Upper lobe of right lung (tissue), 1 donor: ENCODE measurements around the gene SLC12A2. TPM values are rescaled to one million over a fixed set of nuclear protein-coding genes. Genes with fewer than 3 reads are reported as not detected.

ENCODE experiments used
- ATAC-seq: fragments of 200-7000 bp; cut with Tn5 transposase; one replicate; pipeline ENCODE4 v1.9.1; 2020; ENCODE audit warnings: mild to moderate bottlenecking, moderate library complexity
- DNase-seq: peaks from one replicate; pipeline ENCODE4 v3.0.0-alpha.2; 2020
- H3K27ac ChIP-seq: fragments of 200-600 bp; one replicate; pipeline ENCODE4 v1.8.0; 2022
- H3K27me3 ChIP-seq: fragments of 200-600 bp; one replicate; pipeline ENCODE4 v1.8.0; 2022; ENCODE audit warnings: mild to moderate bottlenecking
- H3K36me3 ChIP-seq: fragments of 200-600 bp; one replicate; pipeline ENCODE4 v1.8.0; 2022
- H3K4me1 ChIP-seq: fragments of 200-600 bp; one replicate; pipeline ENCODE4 v1.8.0; 2022
- H3K4me3 ChIP-seq: fragments of 200-600 bp; one replicate; pipeline ENCODE4 v1.8.0; 2022; ENCODE audit warnings: mild to moderate bottlenecking
- H3K9me3 ChIP-seq: fragments of 200-600 bp; one replicate; pipeline ENCODE4 v1.8.0; 2022
- CTCF ChIP-seq: fragments of 200-600 bp; IDR thresholded peaks from one replicate; pipeline ENCODE4 v1.8.0; 2022; ENCODE audit warnings: antibody characterized with exemption
- intact Hi-C: fragments of 100-400 bp; cut with DNase I; formaldehyde crosslinking; loops from one replicate; pipeline ENCODE4 v1.11.0; 2022
- total RNA-seq: library from RNA; stranded (reverse); fragmentation: NEBNext Ultra II Directional; extraction: Animal tissue kit (Norgen Biotek cat#: 25700); gene quantifications from one replicate; pipeline ENCODE4 v1.2.1, GENCODE V29; 2021
- donor health status: DM: no; HTN: yes; CAD: no; lungs with severe emphysema.

The SLC12A2 gene
- total RNA-seq, 1 donor from 2014 or later: 23.2 TPM

- H3K36me3 ChIP-seq: no peaks in the 10 kb centered on the region
- intact Hi-C loops: no loop called here
- ATAC-seq (no peak), DNase-seq (no peak)
- H3K27ac ChIP-seq: no peak overlapping the region
- H3K27me3 ChIP-seq: no peaks in the 10 kb centered on the region
- no peak overlapping the region for H3K4me3 ChIP-seq
- no peaks in the 10 kb centered on the region for H3K9me3 ChIP-seq
- H3K4me1 ChIP-seq: no peaks in the 10 kb centered on the region
- TF ChIP-seq CTCF: no peak
Measured at GRCh38 chr5:128169401-128170017, 85.9 kb downstream of the SLC12A2 start.

- Histone ChIP-seq H3K4me3 (no peak overlapping the region), H3K27ac (no peak overlapping the region), H3K27me3 (no peaks in the 10 kb centered on the region), H3K4me1 (no peaks in the 10 kb centered on the region), H3K9me3 (no peaks in the 10 kb centered on the region), H3K36me3 (no peaks in the 10 kb centered on the region)
- ATAC-seq (no peak), DNase-seq (no peak)
- TF ChIP-seq CTCF: no peak
- intact Hi-C loops: no loop called here
Measured at GRCh38 chr5:128172102-128172501, 88.5 kb downstream of the SLC12A2 start.

GRCh38 chr5:128174951-128175350 is 91.4 kb downstream of the SLC12A2 start:
- Histone ChIP-seq H3K27me3 (no peaks in the 10 kb centered on the region), H3K9me3 (no peaks in the 10 kb centered on the region), H3K4me3 (no peak overlapping the region), H3K27ac (no peak overlapping the region), H3K4me1 (no peaks in the 10 kb centered on the region), H3K36me3 (no peaks in the 10 kb centered on the region)
- intact Hi-C loops: no loop called here
- ATAC-seq (no peak), DNase-seq (no peak)
- TF ChIP-seq CTCF: no peak

- no peaks in the 10 kb centered on the region for H3K4me1 ChIP-seq
- H3K27me3 ChIP-seq: no peaks in the 10 kb centered on the region
- no peak for DNase-seq
- intact Hi-C loops: no loop called here
- TF ChIP-seq CTCF: no peak
- H3K9me3 ChIP-seq: no peaks in the 10 kb centered on the region
- no peak overlapping the region for H3K4me3 ChIP-seq
- H3K27ac ChIP-seq: no peak overlapping the region
- no peak for ATAC-seq
- H3K36me3 ChIP-seq: no peaks in the 10 kb centered on the region
Measured at GRCh38 chr5:128192368-128192767, 108.8 kb downstream of the SLC12A2 start.

- no peaks in the 10 kb centered on the region for H3K9me3 ChIP-seq
- TF ChIP-seq CTCF: no peak
- ATAC-seq (no peak), DNase-seq (no peak)
- H3K36me3 ChIP-seq: no peaks in the 10 kb centered on the region
- H3K27ac ChIP-seq: no peak overlapping the region
- no peak overlapping the region for H3K4me3 ChIP-seq
- H3K27me3 ChIP-seq: no peaks in the 10 kb centered on the region
- intact Hi-C loops: no loop called here
- H3K4me1 ChIP-seq: no peaks in the 10 kb centered on the region
Measured at GRCh38 chr5:128193665-128194390, 110.3 kb downstream of the SLC12A2 start.
